Prostate gland (tissue), 2 donors: ENCODE results near the gene KRTAP10-10. TPM values are rescaled to one million over a fixed set of nuclear protein-coding genes. Genes with fewer than 3 reads are reported as not detected.

Experiments used
- DNase-seq: peaks from one replicate; pipeline ENCODE4 v3.0.0-alpha.2; 2019; ENCODE audit warnings: low spot score
- H3K27ac ChIP-seq, 2 donors: fragments of 200-600 bp; sonication (generic); 2 replicates each; pipeline ENCODE4 v1.5.1; 2017 to 2019
- H3K27me3 ChIP-seq: fragments of 200-600 bp; sonication (generic); replicated peaks from 2 replicates; pipeline ENCODE4 v1.5.1; 2019; ENCODE audit not compliant: insufficient read depth
- H3K36me3 ChIP-seq, 2 donors: fragments of 200-600 bp; sonication (generic); 1 replicate in 1 of 2; 2 replicates in 1 of 2; pipeline versions ENCODE4 v1.5.1 to v1.8.1; 2017 to 2019
- H3K4me1 ChIP-seq: fragments of 200-600 bp; sonication (generic); replicated peaks from 2 replicates; pipeline ENCODE4 v1.5.1; 2019
- H3K4me3 ChIP-seq, 2 donors: fragments of 200-600 bp; sonication (generic); 2 replicates each; pipeline ENCODE4 v1.5.1; 2017 to 2019
- H3K9me3 ChIP-seq: fragments of 200-600 bp; sonication (generic); 2 replicates; pipeline ENCODE4 v1.5.1; 2017
- POLR2A ChIP-seq: fragments of 450-650 bp; IDR thresholded peaks from one replicate; pipeline ENCODE4 v1.6.1; 2016; ENCODE audit warnings: antibody characterized with exemption, mild to moderate bottlenecking
- POLR2AphosphoS5 ChIP-seq: sonication (generic); formaldehyde crosslinking; IDR thresholded peaks from one replicate; pipeline ENCODE4 v1.6.1; 2017; ENCODE audit warnings: antibody characterized with exemption
- WGBS: methylation state at CpG from one replicate; pipeline ENCODE4 v1.1.5; 2018; 5-methylcytosine and 5-hydroxymethylcytosine counted together
- intact Hi-C: fragments of 100-400 bp; cut with DNase I; formaldehyde crosslinking; loops from one replicate; pipeline ENCODE4 v1.14.2; 2022
- total RNA-seq, 2 donors: library from RNA; depleted of rRNA; stranded (reverse); fragments of >200 nt; gene quantifications; one replicate each; pipeline ENCODE4 v1.1.0, GENCODE V29; 2016
- TF ChIP-seq, protein P1 (sequence below), 4 experiments: fragments of 200-600 bp in 2 of 4; fragments of 450-650 bp in 2 of 4; sonication (generic) in 2 of 4; IDR thresholded peaks; 1 replicate in 3 of 4; 2 replicates in 1 of 4; pipeline ENCODE4 v1.5.1; 2016 to 2019; ENCODE audit warnings: antibody characterized with exemption in 4 of 4, mild to moderate bottlenecking in 2 of 4, moderate library complexity in 2 of 4

Gene KRTAP10-10
- total RNA-seq, 2 donors from 2014 or later, result not detected

GRCh38 chr21:44611551-44611950 lies 25.6 kb upstream of the KRTAP10-10 start:
- Histone ChIP-seq H3K27me3 (no peaks in the 10 kb centered on the region), H3K36me3 (no peaks in the 10 kb centered on the region), H3K27ac (no peak overlapping the region), H3K4me3 (no peak overlapping the region), H3K9me3 (no peaks in the 10 kb centered on the region), H3K4me1 (no peaks in the 10 kb centered on the region)
- WGBS, result 83% methylated on average over 4 of the region's 4 CpGs
- intact Hi-C loops, result no loop called here
- no peak for DNase-seq
- TF ChIP-seq POLR2A (no peak), POLR2AphosphoS5 (no peak)
- TF ChIP-seq, protein P1, sequence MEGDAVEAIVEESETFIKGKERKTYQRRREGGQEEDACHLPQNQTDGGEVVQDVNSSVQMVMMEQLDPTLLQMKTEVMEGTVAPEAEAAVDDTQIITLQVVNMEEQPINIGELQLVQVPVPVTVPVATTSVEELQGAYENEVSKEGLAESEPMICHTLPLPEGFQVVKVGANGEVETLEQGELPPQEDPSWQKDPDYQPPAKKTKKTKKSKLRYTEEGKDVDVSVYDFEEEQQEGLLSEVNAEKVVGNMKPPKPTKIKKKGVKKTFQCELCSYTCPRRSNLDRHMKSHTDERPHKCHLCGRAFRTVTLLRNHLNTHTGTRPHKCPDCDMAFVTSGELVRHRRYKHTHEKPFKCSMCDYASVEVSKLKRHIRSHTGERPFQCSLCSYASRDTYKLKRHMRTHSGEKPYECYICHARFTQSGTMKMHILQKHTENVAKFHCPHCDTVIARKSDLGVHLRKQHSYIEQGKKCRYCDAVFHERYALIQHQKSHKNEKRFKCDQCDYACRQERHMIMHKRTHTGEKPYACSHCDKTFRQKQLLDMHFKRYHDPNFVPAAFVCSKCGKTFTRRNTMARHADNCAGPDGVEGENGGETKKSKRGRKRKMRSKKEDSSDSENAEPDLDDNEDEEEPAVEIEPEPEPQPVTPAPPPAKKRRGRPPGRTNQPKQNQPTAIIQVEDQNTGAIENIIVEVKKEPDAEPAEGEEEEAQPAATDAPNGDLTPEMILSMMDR (IDR thresholded peaks at IDR 0.05), result no peak

DNA sequence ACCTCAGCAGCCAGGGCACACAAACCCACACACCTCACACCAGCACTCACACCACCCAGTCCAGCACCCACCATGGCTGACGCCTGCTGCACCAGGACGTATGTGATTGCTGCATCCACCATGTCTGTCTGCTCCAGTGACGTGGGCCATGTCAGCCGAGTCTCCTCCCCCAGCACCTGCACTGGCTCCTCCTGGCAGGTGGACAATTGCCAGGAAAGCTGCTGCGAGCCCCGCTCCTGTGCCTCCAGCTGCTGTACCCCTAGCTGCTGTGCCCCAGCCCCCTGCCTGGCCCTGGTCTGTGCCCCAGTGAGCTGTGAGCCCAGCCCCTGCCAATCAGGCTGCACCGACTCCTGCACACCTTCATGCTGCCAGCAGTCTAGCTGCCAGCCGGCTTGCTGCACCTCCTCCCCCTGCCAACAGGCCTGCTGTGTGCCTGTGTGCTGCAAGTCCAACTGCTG lies 25.1 kb upstream of the KRTAP10-10 start, which contains the start of gene KRTAP10-8:
TSS of gene KRTAP10-8 (plus strand) at position 51 of the 458 bp plus-strand sequence. CDS start at position 73, 22 bp downstream.
- TF ChIP-seq POLR2AphosphoS5 (no peak), POLR2A (no peak)
- TF ChIP-seq, protein P1 (IDR thresholded peaks at IDR 0.05), result no peak
- intact Hi-C loops, result no loop called here
- WGBS, result 62% methylated on average over 8 of the region's 8 CpGs
- no peak for DNase-seq
- no peaks in the 10 kb centered on the region for H3K4me1 ChIP-seq
- no peak within 1 kb of the TSS for H3K4me3 ChIP-seq
- no peaks in the 10 kb centered on the region for H3K27me3 ChIP-seq
- H3K9me3 ChIP-seq, result no peaks in the 10 kb centered on the region
- H3K27ac ChIP-seq, result no peak within 1 kb of the TSS
- no peaks in the 10 kb centered on the region for H3K36me3 ChIP-seq

DNA sequence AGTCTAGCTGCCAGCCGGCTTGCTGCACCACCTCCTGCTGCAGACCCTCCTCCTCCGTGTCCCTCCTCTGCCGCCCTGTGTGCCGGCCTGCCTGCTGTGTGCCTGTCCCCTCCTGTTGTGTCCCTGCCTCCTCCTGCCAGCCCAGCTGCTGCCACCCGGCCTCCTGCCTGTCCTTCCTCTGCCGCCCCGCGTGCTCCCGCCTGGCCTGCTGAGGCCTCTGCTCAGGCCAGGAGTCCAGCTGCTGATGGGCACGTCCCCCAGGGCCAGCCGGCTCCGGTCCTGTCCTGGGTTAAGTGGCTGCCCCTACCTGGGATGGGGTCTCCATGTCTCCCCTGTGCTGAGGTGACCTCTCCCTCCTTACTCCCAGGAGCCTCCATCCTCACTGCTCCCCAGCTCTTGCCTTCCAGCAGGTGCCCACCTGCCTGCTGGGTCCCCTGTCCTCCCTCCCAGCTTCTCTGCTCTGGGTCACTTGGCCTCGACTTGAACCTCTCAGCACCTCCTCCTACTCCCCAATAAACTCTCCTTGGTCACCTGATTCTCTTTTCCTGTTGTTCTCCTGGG lies 24.4 kb upstream of the KRTAP10-10 start:
- H3K4me1 ChIP-seq, result no peaks in the 10 kb centered on the region
- 80% methylated on average over 13 of the region's 13 CpGs for WGBS
- no peaks in the 10 kb centered on the region for H3K27me3 ChIP-seq
- H3K27ac ChIP-seq, result no peak overlapping the region
- TF ChIP-seq, protein P1 (IDR thresholded peaks at IDR 0.05), result no peak
- TF ChIP-seq POLR2AphosphoS5, result no peak
- no peak overlapping the region for H3K4me3 ChIP-seq
- intact Hi-C loops, result no loop called here
- no peaks in the 10 kb centered on the region for H3K9me3 ChIP-seq
- DNase-seq, result no peak
- no peaks in the 10 kb centered on the region for H3K36me3 ChIP-seq

- 88% methylated on average over 26 of the region's 26 CpGs for WGBS
- no peaks in the 10 kb centered on the region for H3K9me3 ChIP-seq
- no peak for DNase-seq
- no peak overlapping the region for H3K27ac ChIP-seq
- H3K27me3 ChIP-seq, result no peaks in the 10 kb centered on the region
- H3K36me3 ChIP-seq, result no peaks in the 10 kb centered on the region
- no peak for TF ChIP-seq POLR2AphosphoS5
- TF ChIP-seq, protein P1 (IDR thresholded peaks at IDR 0.05), result no peak
- TF ChIP-seq POLR2A, result no peak
- H3K4me1 ChIP-seq, result no peaks in the 10 kb centered on the region
- H3K4me3 ChIP-seq, result no peak overlapping the region
- intact Hi-C loops, result no loop called here
Measured at GRCh38 chr21:44613386-44614155, 23.6 kb upstream of the KRTAP10-10 start.
